K562 (cell line): Measurements from ENCODE around the gene GRAMD2B.

ENCODE experiments used
- ATF7 ChIP-seq: fragments of 450-650 bp; IDR thresholded peaks from 2 replicates; pipeline ENCODE4 v1.7.1; 2014; ENCODE audit warnings: mild to moderate bottlenecking, moderate library complexity
- FOS ChIP-seq: IDR thresholded peaks from 3 replicates; pipeline ENCODE4 v1.6.1; 2011; ENCODE audit not compliant: insufficient read length; ENCODE audit errors: extremely low read depth
- HDAC2 ChIP-seq: fragments of 450-650 bp; IDR thresholded peaks from 2 replicates; pipeline ENCODE4 v1.6.1; 2016; ENCODE audit warnings: mild to moderate bottlenecking
- MED1 ChIP-seq: sonication (generic); formaldehyde crosslinking; IDR thresholded peaks from 2 replicates; pipeline ENCODE4 v1.8.1; 2023; ENCODE audit warnings: missing genetic modification reagents, borderline replicate concordance
- MXI1 ChIP-seq: IDR thresholded peaks from 2 replicates; pipeline ENCODE4 v1.6.1; 2011; ENCODE audit warnings: low read depth, mild to moderate bottlenecking, improper control_type of control experiment, low read length
- POLR2A ChIP-seq: fragments of 450-650 bp; conservative IDR thresholded peaks from 2 replicates; pipeline ENCODE4 v1.6.1; 2016
- TF ChIP-seq, protein P1 (sequence below), 3 experiments: IDR thresholded peaks in 2 of 3; conservative IDR thresholded peaks in 1 of 3; 2 replicates each; pipeline ENCODE4 v1.5.1; 2011 to 2012; ENCODE audit warnings: low read length in 3 of 3, mild to moderate bottlenecking in 3 of 3, control low read depth in 2 of 3, improper control_type of control experiment in 1 of 3, inconsistent platforms in 1 of 3, low read depth in 1 of 3, mixed read lengths in 1 of 3, moderate library complexity in 1 of 3; ENCODE audit not compliant: insufficient read depth in 2 of 3
- TF ChIP-seq, protein P2 (sequence below), 2 experiments: fragments of 250-450 bp in 1 of 2; fragments of 450-650 bp in 1 of 2; sonication (Bioruptor Pico) in 1 of 2; IDR thresholded peaks; 2 replicates each; pipeline versions ENCODE4 v1.6.1 to v1.8.0; 2016 to 2021; ENCODE audit warnings: mild to moderate bottlenecking in 2 of 2, moderate library complexity in 2 of 2, missing compliant biosample characterization in 1 of 2, missing genetic modification characterization in 1 of 2

DNA sequence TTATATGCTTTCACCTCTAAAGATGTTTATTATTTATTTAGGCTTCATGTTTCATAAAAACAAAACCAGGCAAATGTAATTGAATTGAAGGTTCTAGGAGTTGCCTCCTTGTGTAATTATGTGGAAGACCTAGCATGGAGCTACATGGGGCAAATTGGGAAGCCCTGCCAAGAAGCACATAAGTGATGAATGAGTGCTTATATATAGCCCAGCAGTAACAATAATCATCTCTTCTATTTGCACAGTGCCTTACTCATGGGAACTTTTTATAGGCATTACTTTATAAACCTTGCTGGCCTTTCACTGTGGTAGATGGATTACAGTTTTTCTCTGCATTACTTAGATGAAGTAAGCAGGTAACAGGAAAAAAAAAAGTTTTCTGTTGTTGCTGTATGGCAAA, 40.0 kb upstream of the GRAMD2B start:
- TF ChIP-seq HDAC2 (no peak), FOS (no peak), POLR2A (no peak), ATF7 (no peak), MXI1 (no peak), MED1 (CRISPR knock-in tag) (no peak)
- TF ChIP-seq, protein P1, sequence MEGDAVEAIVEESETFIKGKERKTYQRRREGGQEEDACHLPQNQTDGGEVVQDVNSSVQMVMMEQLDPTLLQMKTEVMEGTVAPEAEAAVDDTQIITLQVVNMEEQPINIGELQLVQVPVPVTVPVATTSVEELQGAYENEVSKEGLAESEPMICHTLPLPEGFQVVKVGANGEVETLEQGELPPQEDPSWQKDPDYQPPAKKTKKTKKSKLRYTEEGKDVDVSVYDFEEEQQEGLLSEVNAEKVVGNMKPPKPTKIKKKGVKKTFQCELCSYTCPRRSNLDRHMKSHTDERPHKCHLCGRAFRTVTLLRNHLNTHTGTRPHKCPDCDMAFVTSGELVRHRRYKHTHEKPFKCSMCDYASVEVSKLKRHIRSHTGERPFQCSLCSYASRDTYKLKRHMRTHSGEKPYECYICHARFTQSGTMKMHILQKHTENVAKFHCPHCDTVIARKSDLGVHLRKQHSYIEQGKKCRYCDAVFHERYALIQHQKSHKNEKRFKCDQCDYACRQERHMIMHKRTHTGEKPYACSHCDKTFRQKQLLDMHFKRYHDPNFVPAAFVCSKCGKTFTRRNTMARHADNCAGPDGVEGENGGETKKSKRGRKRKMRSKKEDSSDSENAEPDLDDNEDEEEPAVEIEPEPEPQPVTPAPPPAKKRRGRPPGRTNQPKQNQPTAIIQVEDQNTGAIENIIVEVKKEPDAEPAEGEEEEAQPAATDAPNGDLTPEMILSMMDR (IDR thresholded peaks at IDR 0.05 in 2 of 3, conservative IDR thresholded peaks at IDR 0.05 in 1 of 3; ENCODE audit: insufficient read depth in 2 of 3, low read depth in 1 of 3, low read length in 3 of 3): no peak
- TF ChIP-seq, protein P2, sequence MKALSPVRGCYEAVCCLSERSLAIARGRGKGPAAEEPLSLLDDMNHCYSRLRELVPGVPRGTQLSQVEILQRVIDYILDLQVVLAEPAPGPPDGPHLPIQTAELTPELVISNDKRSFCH (CRISPR knock-in tag; IDR thresholded peaks at IDR 0.05): no peak
- TF ChIP-seq, protein P2 (tag; IDR thresholded peaks at IDR 0.05): no peak
